Smooth muscle cell (in vitro differentiated cells): ENCODE measurements around the gene TRIP11. TPM values are rescaled to one million over a fixed set of nuclear protein-coding genes. Genes with fewer than 3 reads are reported as not detected.
A peak's percentile ranks its signal among the peaks of the same experiment; 100 is the strongest.

Experiments used
- DNase-seq: peaks from one replicate; lab custom pipeline; 2025; ENCODE audit not compliant: unreplicated experiment; lab: John Stamatoyannopoulos, UW
- H2AFZ ChIP-seq: fragments of 200-600 bp; sonication (generic); 2 replicates; pipeline ENCODE4 v1.6.0; 2016; ENCODE audit warnings: antibody characterized with exemption, low read depth, mild to moderate bottlenecking
- H3F3A ChIP-seq: fragments of 200-600 bp; sonication (generic); 2 replicates; pipeline ENCODE4 v1.6.0; 2017; ENCODE audit warnings: antibody characterized with exemption, low read depth
- H3K27ac ChIP-seq: fragments of 200-600 bp; sonication (generic); 2 replicates; pipeline ENCODE4 v1.5.1; 2016; ENCODE audit warnings: low read depth, mild to moderate bottlenecking
- H3K27me3 ChIP-seq: fragments of 200-600 bp; sonication (generic); 2 replicates; pipeline ENCODE4 v1.6.1; 2016; ENCODE audit warnings: low read depth, mild to moderate bottlenecking
- H3K36me3 ChIP-seq: fragments of 200-600 bp; sonication (generic); 2 replicates; pipeline ENCODE4 v1.5.1; 2016; ENCODE audit warnings: low read depth
- H3K4me1 ChIP-seq: fragments of 200-600 bp; sonication (generic); 2 replicates; pipeline ENCODE4 v1.5.1; 2016; ENCODE audit warnings: low read depth
- H3K4me2 ChIP-seq: fragments of 200-600 bp; sonication (generic); 2 replicates; pipeline ENCODE4 v1.6.0; 2016; ENCODE audit warnings: mild to moderate bottlenecking
- H3K4me3 ChIP-seq: fragments of 200-600 bp; sonication (generic); 2 replicates; pipeline ENCODE4 v1.5.1; 2016; ENCODE audit warnings: mild to moderate bottlenecking
- H3K79me2 ChIP-seq: fragments of 200-600 bp; sonication (generic); 2 replicates; pipeline ENCODE4 v1.6.0; 2016; ENCODE audit warnings: low read depth, mild to moderate bottlenecking
- H3K9ac ChIP-seq: fragments of 200-600 bp; sonication (generic); 2 replicates; pipeline ENCODE4 v1.6.0; 2016; ENCODE audit warnings: low read depth
- H3K9me3 ChIP-seq: fragments of 200-600 bp; sonication (generic); replicated peaks from 2 replicates; pipeline ENCODE4 v1.5.1; 2016; ENCODE audit warnings: low read depth
- H4K20me1 ChIP-seq: fragments of 200-600 bp; sonication (generic); 2 replicates; pipeline ENCODE4 v1.6.0; 2016; ENCODE audit warnings: low read depth
- WGBS: methylation state at CpG from one replicate; pipeline ENCODE4 v1.1.7; 2016; ENCODE audit warnings: low lambda C conversion rate; 5-methylcytosine and 5-hydroxymethylcytosine counted together
- polyA plus RNA-seq: library from polyadenylated mRNA; unstranded; fragments of >200 nt; fragmentation: Nextera tagmentation; extraction: Ambion mirVana; gene quantifications from 2 replicates; pipeline ENCODE4 v1.2.1, GENCODE V29; 2016
- total RNA-seq: library from RNA; depleted of rRNA; stranded (reverse); fragments of >200 nt; gene quantifications from 2 replicates; pipeline ENCODE4 v1.2.3, GENCODE V29; 2014
- TF ChIP-seq, protein P1 (sequence below): fragments of 200-600 bp; sonication (generic); IDR thresholded peaks from 2 replicates; pipeline ENCODE4 v1.5.1; 2017; ENCODE audit warnings: borderline replicate concordance, mild to moderate bottlenecking, antibody characterized with exemption; ENCODE audit not compliant: insufficient read depth, poor library complexity, severe bottlenecking

Gene TRIP11
- total and polyA plus RNA-seq, 2 experiments from 2014 or later, result 30.0 to 38.1 TPM

DNA sequence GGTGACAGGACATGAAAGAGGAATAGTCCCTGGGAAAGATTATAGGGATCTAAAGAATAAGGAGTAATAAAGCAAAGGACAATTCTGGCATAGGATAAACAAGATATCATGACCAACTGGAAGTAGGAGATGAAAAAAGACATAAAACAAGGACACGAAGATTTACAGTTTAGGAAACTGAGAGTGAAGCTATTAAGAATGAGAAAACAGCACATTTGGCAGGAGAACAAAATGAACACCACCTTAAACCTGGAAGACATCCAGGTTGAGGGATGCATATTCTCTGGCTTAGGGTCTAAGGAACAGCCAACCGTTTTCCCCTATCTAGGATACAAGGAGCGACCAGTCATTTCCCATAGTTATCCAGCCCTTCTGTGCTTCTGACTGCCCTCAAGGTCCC lies 1.9 kb downstream of the TRIP11 start:
- DNase-seq, result no peak
- Histone ChIP-seq H3K4me3 (peak overlapping the region; percentile 69), H3K9ac (peak overlapping the region; percentile 98)

DNA sequence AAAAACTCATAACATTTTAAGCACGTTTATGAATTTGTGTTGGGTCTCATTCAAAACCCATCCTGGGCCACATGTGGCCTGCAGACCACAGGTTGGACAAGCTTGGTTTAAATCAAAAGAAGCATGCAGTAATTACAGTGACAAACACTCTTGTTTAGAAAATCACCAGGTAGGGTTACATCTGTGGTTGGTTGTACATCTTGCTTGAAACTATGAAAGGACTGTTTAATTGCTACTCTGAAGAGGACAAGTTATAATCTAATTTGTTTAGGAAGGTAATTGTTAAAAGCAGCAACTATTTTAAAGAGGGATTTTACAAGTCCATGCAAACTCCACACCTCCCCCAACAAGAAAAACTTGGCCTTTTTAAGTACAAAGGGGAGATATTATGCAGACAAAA lies 4.0 kb downstream of the TRIP11 start:
- 94% methylated on average over 1 of the region's 1 CpG for WGBS
- Histone ChIP-seq H3K36me3 (no peaks in the 10 kb centered on the region), H3K9me3 (no peaks in the 10 kb centered on the region), H2AFZ (no peak overlapping the region), H3K79me2 (peaks cover 64% of the 10 kb centered on the region), H3K4me2 (peak overlapping the region; percentile 12), H3F3A (no peaks in the 10 kb centered on the region), H4K20me1 (peaks cover 55% of the 10 kb centered on the region), H3K27ac (no peak overlapping the region), H3K4me3 (no peak overlapping the region), H3K4me1 (peaks cover 9% of the 10 kb centered on the region), H3K27me3 (no peaks in the 10 kb centered on the region), H3K9ac (no peak overlapping the region)
- TF ChIP-seq, protein P1, sequence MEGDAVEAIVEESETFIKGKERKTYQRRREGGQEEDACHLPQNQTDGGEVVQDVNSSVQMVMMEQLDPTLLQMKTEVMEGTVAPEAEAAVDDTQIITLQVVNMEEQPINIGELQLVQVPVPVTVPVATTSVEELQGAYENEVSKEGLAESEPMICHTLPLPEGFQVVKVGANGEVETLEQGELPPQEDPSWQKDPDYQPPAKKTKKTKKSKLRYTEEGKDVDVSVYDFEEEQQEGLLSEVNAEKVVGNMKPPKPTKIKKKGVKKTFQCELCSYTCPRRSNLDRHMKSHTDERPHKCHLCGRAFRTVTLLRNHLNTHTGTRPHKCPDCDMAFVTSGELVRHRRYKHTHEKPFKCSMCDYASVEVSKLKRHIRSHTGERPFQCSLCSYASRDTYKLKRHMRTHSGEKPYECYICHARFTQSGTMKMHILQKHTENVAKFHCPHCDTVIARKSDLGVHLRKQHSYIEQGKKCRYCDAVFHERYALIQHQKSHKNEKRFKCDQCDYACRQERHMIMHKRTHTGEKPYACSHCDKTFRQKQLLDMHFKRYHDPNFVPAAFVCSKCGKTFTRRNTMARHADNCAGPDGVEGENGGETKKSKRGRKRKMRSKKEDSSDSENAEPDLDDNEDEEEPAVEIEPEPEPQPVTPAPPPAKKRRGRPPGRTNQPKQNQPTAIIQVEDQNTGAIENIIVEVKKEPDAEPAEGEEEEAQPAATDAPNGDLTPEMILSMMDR, result no peak
- no peak for DNase-seq

More for the DNA sequence above, 1.9 kb downstream of the TRIP11 start:
- Histone ChIP-seq H3K27ac (no peak overlapping the region), H3K4me1 (peaks cover 9% of the 10 kb centered on the region), H3F3A (no peaks in the 10 kb centered on the region), H3K36me3 (no peaks in the 10 kb centered on the region), H3K4me2 (peak overlapping the region; percentile 100), H4K20me1 (peaks cover 51% of the 10 kb centered on the region), H2AFZ (no peak overlapping the region), H3K9me3 (no peaks in the 10 kb centered on the region), H3K27me3 (no peaks in the 10 kb centered on the region), H3K79me2 (peaks cover 65% of the 10 kb centered on the region)
- WGBS, result 77% methylated on average over 3 of the region's 3 CpGs
- TF ChIP-seq, protein P1, result no peak

DNA sequence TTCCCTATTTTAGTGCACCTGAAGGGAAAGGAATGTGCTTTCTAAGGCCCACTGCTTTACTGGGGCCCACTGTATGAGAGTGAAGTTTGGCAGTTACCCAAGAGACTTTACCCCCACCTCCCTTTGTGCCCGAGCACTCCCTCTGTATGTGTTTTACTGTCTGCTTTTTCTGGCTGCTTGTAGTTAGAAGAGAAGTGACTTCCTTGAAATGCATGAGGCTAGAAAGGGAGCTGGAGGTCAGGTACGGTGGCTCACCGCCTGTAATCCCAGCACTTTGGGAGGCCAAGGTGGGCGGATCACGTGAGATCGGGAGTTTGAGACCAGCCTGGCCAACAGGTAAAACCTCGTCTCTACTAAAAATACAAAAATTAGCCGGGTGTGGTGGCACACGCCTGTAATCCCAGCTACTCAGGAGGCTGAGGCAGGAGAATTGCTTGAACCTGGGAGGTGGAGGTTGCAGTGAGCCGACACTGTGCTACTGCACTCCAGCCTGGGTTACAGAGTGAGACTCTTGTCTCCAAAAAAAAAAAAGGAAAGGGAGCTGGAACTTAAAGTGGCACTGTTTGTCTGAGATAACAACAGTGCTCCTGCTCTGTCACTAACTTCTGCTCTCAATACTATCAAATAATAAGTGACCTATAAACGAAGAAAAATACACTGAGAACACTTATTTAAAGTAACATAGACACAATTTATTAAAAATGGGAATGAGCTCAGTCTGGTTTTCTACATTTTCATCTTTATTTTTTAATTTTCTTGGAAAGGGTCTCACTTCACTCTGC lies 5.8 kb downstream of the TRIP11 start:
- Histone ChIP-seq H2AFZ (no peak overlapping the region), H3K9me3 (no peaks in the 10 kb centered on the region), H3K36me3 (no peaks in the 10 kb centered on the region), H3K4me2 (no peak overlapping the region), H3K79me2 (peaks cover 70% of the 10 kb centered on the region), H3K4me3 (no peak overlapping the region), H4K20me1 (peaks cover 55% of the 10 kb centered on the region), H3K27ac (no peak overlapping the region), H3K27me3 (no peaks in the 10 kb centered on the region), H3K4me1 (peaks cover 9% of the 10 kb centered on the region), H3K9ac (no peak overlapping the region), H3F3A (no peaks in the 10 kb centered on the region)
- WGBS, result 99% methylated on average over 11 of the region's 11 CpGs
- DNase-seq, result no peak
- TF ChIP-seq, protein P1, result no peak

DNA sequence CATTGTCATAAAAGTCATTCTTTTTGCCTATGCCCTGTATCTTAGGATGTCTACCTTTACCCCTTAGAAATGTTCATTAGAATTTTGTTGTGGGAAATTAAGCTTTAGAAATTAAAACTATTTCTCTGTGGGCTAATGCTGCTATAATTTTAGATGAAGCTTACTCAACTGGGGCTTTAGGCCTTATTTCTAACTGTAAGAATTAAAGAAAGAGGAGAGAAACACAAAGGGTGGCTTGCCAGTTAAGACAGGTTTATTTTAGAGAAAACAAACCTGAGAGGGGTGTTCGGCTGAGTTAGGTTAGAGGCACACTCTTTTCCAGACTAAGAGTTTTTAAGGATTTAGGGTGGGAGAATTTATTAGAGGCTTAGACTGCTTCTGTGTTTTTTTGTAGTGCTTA lies 6.4 kb downstream of the TRIP11 start:
- no peak overlapping the region for H3K9ac ChIP-seq
- no peak for DNase-seq
- H3K4me2 ChIP-seq, result no peak overlapping the region
- H3K27ac ChIP-seq, result no peak overlapping the region
- WGBS, result 97% methylated on average over 1 of the region's 1 CpG
- H3K4me1 ChIP-seq, result peaks cover 4% of the 10 kb centered on the region
- no peaks in the 10 kb centered on the region for H3K36me3 ChIP-seq
- H3F3A ChIP-seq, result no peaks in the 10 kb centered on the region
- peaks cover 63% of the 10 kb centered on the region for H3K79me2 ChIP-seq
- TF ChIP-seq, protein P1, result no peak
- peaks cover 55% of the 10 kb centered on the region for H4K20me1 ChIP-seq
- H3K27me3 ChIP-seq, result no peaks in the 10 kb centered on the region
- no peaks in the 10 kb centered on the region for H3K9me3 ChIP-seq
- H3K4me3 ChIP-seq, result no peak overlapping the region
- no peak overlapping the region for H2AFZ ChIP-seq
